Trophoblast cell (in vitro differentiated cells and primary cell): ENCODE measurements around the gene CHST15.

ENCODE experiments used
- DNase-seq, 2 donors: peaks; one replicate each; pipeline ENCODE4 v3.0.0-alpha.2; 2016
- H2AFZ ChIP-seq: 2 replicates; pipeline ENCODE4 v1.6.1; 2013; ENCODE audit warnings: low read length, moderate library complexity, mild to moderate bottlenecking; ENCODE audit not compliant: insufficient read depth, poor library complexity
- H2AK5ac ChIP-seq: 2 replicates; pipeline ENCODE4 v1.6.1; 2013; ENCODE audit warnings: mild to moderate bottlenecking, low read length
- H2BK120ac ChIP-seq: 2 replicates; pipeline ENCODE4 v1.6.1; 2013; ENCODE audit warnings: low read length, mild to moderate bottlenecking, moderate library complexity; ENCODE audit not compliant: insufficient read depth, poor library complexity
- H2BK12ac ChIP-seq: 2 replicates; pipeline ENCODE4 v1.6.1; 2013; ENCODE audit warnings: mild to moderate bottlenecking, low read length, moderate library complexity
- H2BK5ac ChIP-seq: 2 replicates; pipeline ENCODE4 v1.6.1; 2013; ENCODE audit warnings: low read length, low read depth, moderate library complexity, mild to moderate bottlenecking; ENCODE audit not compliant: poor library complexity
- H3K14ac ChIP-seq: 2 replicates; pipeline ENCODE4 v1.6.1; 2013; ENCODE audit warnings: mild to moderate bottlenecking, low read length
- H3K18ac ChIP-seq: 2 replicates; pipeline ENCODE4 v1.6.1; 2013; ENCODE audit warnings: mild to moderate bottlenecking, low read length
- H3K23ac ChIP-seq: 2 replicates; pipeline ENCODE4 v1.6.1; 2013; ENCODE audit warnings: low read length
- H3K27ac ChIP-seq: 2 replicates; pipeline ENCODE4 v1.5.1; 2013; ENCODE audit warnings: low read depth, mild to moderate bottlenecking, inconsistent platforms, low read length, moderate library complexity
- H3K27me3 ChIP-seq: 2 replicates; pipeline ENCODE4 v1.6.1; 2013; ENCODE audit warnings: inconsistent platforms, mild to moderate bottlenecking, low read length, moderate library complexity; ENCODE audit not compliant: insufficient read depth
- H3K36me3 ChIP-seq, 2 experiments: 1 replicate in 1 of 2; 2 replicates in 1 of 2; pipeline ENCODE4 v1.6.1; 2013; ENCODE audit warnings: low read length in 2 of 2, mild to moderate bottlenecking in 2 of 2, moderate library complexity in 1 of 2; ENCODE audit not compliant: insufficient read depth in 2 of 2, control insufficient read depth in 1 of 2
- H3K4ac ChIP-seq: 2 replicates; pipeline ENCODE4 v1.6.1; 2013; ENCODE audit warnings: low read depth, mild to moderate bottlenecking, low read length, moderate library complexity
- H3K4me1 ChIP-seq, 2 experiments: 1 replicate in 1 of 2; 2 replicates in 1 of 2; pipeline ENCODE4 v1.6.1; 2013; ENCODE audit warnings: low read length in 2 of 2, mild to moderate bottlenecking in 2 of 2, moderate library complexity in 1 of 2; ENCODE audit not compliant: insufficient read depth in 2 of 2, control insufficient read depth in 1 of 2
- H3K4me2 ChIP-seq: 2 replicates; pipeline ENCODE4 v1.6.1; 2013; ENCODE audit warnings: inconsistent platforms, mild to moderate bottlenecking, low read length, moderate library complexity
- H3K4me3 ChIP-seq: 2 replicates; pipeline ENCODE4 v1.5.1; 2013; ENCODE audit warnings: mild to moderate bottlenecking, low read depth, low read length, inconsistent platforms
- H3K79me1 ChIP-seq: one replicate; pipeline ENCODE4 v1.6.1; 2013; ENCODE audit warnings: low read length
- H3K79me2 ChIP-seq: 2 replicates; pipeline ENCODE4 v1.6.1; 2013; ENCODE audit warnings: low read length, mild to moderate bottlenecking; ENCODE audit not compliant: control insufficient read depth, insufficient read depth, poor library complexity
- H3K9ac ChIP-seq: 2 replicates; pipeline ENCODE4 v1.6.1; 2013; ENCODE audit warnings: mild to moderate bottlenecking, low read length
- H3K9me3 ChIP-seq: 2 replicates; pipeline ENCODE4 v1.6.1; 2013; ENCODE audit warnings: low read depth, mild to moderate bottlenecking, control low read depth, inconsistent platforms, low read length; ENCODE audit not compliant: insufficient read depth
- H4K12ac ChIP-seq: 2 replicates; pipeline ENCODE4 v1.6.1; 2013; ENCODE audit warnings: low read depth, mild to moderate bottlenecking, low read length, moderate library complexity
- H4K8ac ChIP-seq: 2 replicates; pipeline ENCODE4 v1.6.1; 2013; ENCODE audit warnings: low read depth, mild to moderate bottlenecking, low read length, moderate library complexity
- H4K91ac ChIP-seq: one replicate; pipeline ENCODE4 v1.6.1; 2013; ENCODE audit warnings: low read depth, mild to moderate bottlenecking, low read length, moderate library complexity
- WGBS: extraction: QIAGEN DNeasy Blood & Tissue Kit; methylation state at CpG from one replicate; pipeline ENCODE4 v1.1.7; 2013; ENCODE audit warnings: missing lambda C conversion rate; ENCODE audit not compliant: insufficient read length, insufficient coverage; ENCODE audit errors: extremely low coverage; 5-methylcytosine and 5-hydroxymethylcytosine counted together

Gene CHST15

GRCh38 chr10:124001391-124002148, 91.8 kb downstream of the CHST15 start:
- Histone ChIP-seq H2AK5ac (no peak overlapping the region), H3K9ac (no peak overlapping the region), H3K14ac (no peak overlapping the region), H3K4me2 (no peak overlapping the region), H3K27ac (no peak overlapping the region), H3K36me3 (no peaks in the 10 kb centered on the region), H3K9me3 (no peaks in the 10 kb centered on the region), H3K4me1 (no peaks in the 10 kb centered on the region), H3K79me2 (no peaks in the 10 kb centered on the region), H3K18ac (no peak overlapping the region), H2BK12ac (no peak overlapping the region), H2BK120ac (no peak overlapping the region), H3K79me1 (no peaks in the 10 kb centered on the region), H3K27me3 (no peaks in the 10 kb centered on the region), H2BK5ac (no peak overlapping the region), H4K91ac (no peak overlapping the region), H2AFZ (no peak overlapping the region), H4K12ac (no peak overlapping the region), H3K4me3 (no peak overlapping the region), H4K8ac (no peak overlapping the region), H3K23ac (no peak overlapping the region), H3K4ac (no peak overlapping the region)
- no peak for DNase-seq
- no CpG with 5 or more reads among the region's 22 CpGs for WGBS

GRCh38 chr10:124000792-124001201, 92.6 kb downstream of the CHST15 start:
- no CpG with 5 or more reads among the region's 8 CpGs for WGBS

GRCh38 chr10:123999956-124000615, 93.3 kb downstream of the CHST15 start:
- Histone ChIP-seq H3K27me3 (no peaks in the 10 kb centered on the region), H4K8ac (no peak overlapping the region), H3K4me1 (peaks cover 2 to 5% of the 10 kb centered on the region in 2 experiments), H3K23ac (no peak overlapping the region), H3K9ac (no peak overlapping the region), H2BK120ac (no peak overlapping the region), H2AK5ac (no peak overlapping the region), H2AFZ (no peak overlapping the region), H3K27ac (no peak overlapping the region), H3K79me1 (no peaks in the 10 kb centered on the region), H3K14ac (no peak overlapping the region), H3K36me3 (no peaks in the 10 kb centered on the region), H3K18ac (no peak overlapping the region), H3K4me2 (no peak overlapping the region), H4K12ac (no peak overlapping the region), H3K4me3 (no peak overlapping the region), H2BK5ac (no peak overlapping the region), H4K91ac (no peak overlapping the region), H3K9me3 (no peaks in the 10 kb centered on the region), H3K79me2 (no peaks in the 10 kb centered on the region), H2BK12ac (no peak overlapping the region), H3K4ac (no peak overlapping the region)
- DNase-seq: no peak
- no CpG with 5 or more reads among the region's 15 CpGs for WGBS

More at GRCh38 chr10:124000792-124001201, 92.6 kb downstream of the CHST15 start:
- H3K18ac ChIP-seq: no peak overlapping the region
- no peak overlapping the region for H3K9ac ChIP-seq
- H2BK5ac ChIP-seq: no peak overlapping the region
- H3K4me1 ChIP-seq: no peaks in the 10 kb centered on the region
- no peak overlapping the region for H4K91ac ChIP-seq
- no peaks in the 10 kb centered on the region for H3K36me3 ChIP-seq
- H2AK5ac ChIP-seq: no peak overlapping the region
- H3K14ac ChIP-seq: no peak overlapping the region
- no peak overlapping the region for H3K23ac ChIP-seq
- H3K4me2 ChIP-seq: no peak overlapping the region
- no peak overlapping the region for H3K27ac ChIP-seq
- H3K79me2 ChIP-seq: no peaks in the 10 kb centered on the region
- H3K4me3 ChIP-seq: no peak overlapping the region
- no peak for DNase-seq
- no peaks in the 10 kb centered on the region for H3K9me3 ChIP-seq
- H3K27me3 ChIP-seq: no peaks in the 10 kb centered on the region
- H3K79me1 ChIP-seq: no peaks in the 10 kb centered on the region
- no peak overlapping the region for H2AFZ ChIP-seq
- no peak overlapping the region for H2BK120ac ChIP-seq
- no peak overlapping the region for H4K12ac ChIP-seq
- no peak overlapping the region for H3K4ac ChIP-seq
- H2BK12ac ChIP-seq: no peak overlapping the region
- no peak overlapping the region for H4K8ac ChIP-seq

GRCh38 chr10:123999261-123999660, 94.1 kb downstream of the CHST15 start:
- no peak for DNase-seq
- WGBS: no CpG with 5 or more reads among the region's 5 CpGs
- Histone ChIP-seq H2BK5ac (no peak overlapping the region), H2BK120ac (no peak overlapping the region), H3K36me3 (no peaks in the 10 kb centered on the region), H3K9me3 (no peaks in the 10 kb centered on the region), H3K23ac (no peak overlapping the region), H3K79me2 (no peaks in the 10 kb centered on the region), H3K27ac (no peak overlapping the region), H3K18ac (no peak overlapping the region), H3K79me1 (no peaks in the 10 kb centered on the region), H2BK12ac (no peak overlapping the region), H3K4me1 (peaks cover 2 to 8% of the 10 kb centered on the region in 2 experiments), H3K4me2 (no peak overlapping the region), H3K9ac (no peak overlapping the region), H4K91ac (no peak overlapping the region), H2AFZ (no peak overlapping the region), H3K4ac (no peak overlapping the region), H4K12ac (no peak overlapping the region), H3K14ac (no peak overlapping the region), H4K8ac (no peak overlapping the region), H3K4me3 (no peak overlapping the region), H3K27me3 (no peaks in the 10 kb centered on the region), H2AK5ac (no peak overlapping the region)
